ENCODE results near the gene PRRT1B. TPM values are rescaled to one million over a fixed set of nuclear protein-coding genes. Genes with fewer than 3 reads are reported as not detected.

Gene PRRT1B
- total RNA-seq, 1 donor from 2014 or later, result not detected

GRCh38 chr9:131578731-131579504, 33.6 kb downstream of the PRRT1B start:
- DNase-seq (ENCODE audit: low read depth, low spot score), result no peak

GRCh38 chr9:131579789-131580211, 34.5 kb downstream of the PRRT1B start:
- no peak for DNase-seq (ENCODE audit: low read depth, low spot score)

- no peak for DNase-seq (ENCODE audit: low read depth, low spot score)
These were observed 35.0 kb downstream of the PRRT1B start for GRCh38 chr9:131580358-131580757.

- DNase-seq (ENCODE audit: low read depth, low spot score), result no peak
These were observed 36.7 kb downstream of the PRRT1B start for GRCh38 chr9:131582056-131582455.

- no peak for DNase-seq (ENCODE audit: low read depth, low spot score)
These were observed 37.4 kb downstream of the PRRT1B start for GRCh38 chr9:131582466-131583336.

GRCh38 chr9:131583337-131583645, 38.0 kb downstream of the PRRT1B start:
- DNase-seq (ENCODE audit: low read depth, low spot score), result no peak

GRCh38 chr9:131583836-131584555, 38.7 kb downstream of the PRRT1B start:
- no peak for DNase-seq (ENCODE audit: low read depth, low spot score)

- no peak for DNase-seq (ENCODE audit: low read depth, low spot score)
These were observed 39.5 kb downstream of the PRRT1B start for GRCh38 chr9:131584858-131585257.

GRCh38 chr9:131585375-131585774, 40.1 kb downstream of the PRRT1B start:
- no peak for DNase-seq (ENCODE audit: low read depth, low spot score)

GRCh38 chr9:131587331-131587730, 42.0 kb downstream of the PRRT1B start:
- DNase-seq (ENCODE audit: low read depth, low spot score), result no peak

- no peak for DNase-seq (ENCODE audit: low read depth, low spot score)
These were observed 42.6 kb downstream of the PRRT1B start for GRCh38 chr9:131587906-131588305.

GRCh38 chr9:131588396-131588795, 43.1 kb downstream of the PRRT1B start:
- DNase-seq (ENCODE audit: low read depth, low spot score), result no peak

- DNase-seq (ENCODE audit: low read depth, low spot score), result no peak
These were observed 43.9 kb downstream of the PRRT1B start for GRCh38 chr9:131589124-131589711.

GRCh38 chr9:131589993-131590392, 44.7 kb downstream of the PRRT1B start:
- no peak for DNase-seq (ENCODE audit: low read depth, low spot score)

GRCh38 chr9:131590449-131590848, 45.1 kb downstream of the PRRT1B start:
- DNase-seq (ENCODE audit: low read depth, low spot score), result no peak

- DNase-seq (ENCODE audit: low read depth, low spot score), result peak; percentile 35
These were observed 45.9 kb downstream of the PRRT1B start for GRCh38 chr9:131590907-131591844.

GRCh38 chr9:131591845-131592208, 46.5 kb downstream of the PRRT1B start:
- DNase-seq (ENCODE audit: low read depth, low spot score), result no peak

GRCh38 chr9:131593091-131593820, 47.9 kb downstream of the PRRT1B start:
- DNase-seq (ENCODE audit: low read depth, low spot score), result no peak

GRCh38 chr9:131593936-131594665, 48.8 kb downstream of the PRRT1B start:
- no peak for DNase-seq (ENCODE audit: low read depth, low spot score)
